ENCODE measurements around the gene MYCBP2.
A peak's percentile ranks its signal among the peaks of the same experiment; 100 is the strongest.
"Not testable (repeated sequence)": the region's sequence is repeated elsewhere in the genome, so short reads cannot be mapped to it uniquely, and the experiment has no call there.

Gene MYCBP2, protein sequence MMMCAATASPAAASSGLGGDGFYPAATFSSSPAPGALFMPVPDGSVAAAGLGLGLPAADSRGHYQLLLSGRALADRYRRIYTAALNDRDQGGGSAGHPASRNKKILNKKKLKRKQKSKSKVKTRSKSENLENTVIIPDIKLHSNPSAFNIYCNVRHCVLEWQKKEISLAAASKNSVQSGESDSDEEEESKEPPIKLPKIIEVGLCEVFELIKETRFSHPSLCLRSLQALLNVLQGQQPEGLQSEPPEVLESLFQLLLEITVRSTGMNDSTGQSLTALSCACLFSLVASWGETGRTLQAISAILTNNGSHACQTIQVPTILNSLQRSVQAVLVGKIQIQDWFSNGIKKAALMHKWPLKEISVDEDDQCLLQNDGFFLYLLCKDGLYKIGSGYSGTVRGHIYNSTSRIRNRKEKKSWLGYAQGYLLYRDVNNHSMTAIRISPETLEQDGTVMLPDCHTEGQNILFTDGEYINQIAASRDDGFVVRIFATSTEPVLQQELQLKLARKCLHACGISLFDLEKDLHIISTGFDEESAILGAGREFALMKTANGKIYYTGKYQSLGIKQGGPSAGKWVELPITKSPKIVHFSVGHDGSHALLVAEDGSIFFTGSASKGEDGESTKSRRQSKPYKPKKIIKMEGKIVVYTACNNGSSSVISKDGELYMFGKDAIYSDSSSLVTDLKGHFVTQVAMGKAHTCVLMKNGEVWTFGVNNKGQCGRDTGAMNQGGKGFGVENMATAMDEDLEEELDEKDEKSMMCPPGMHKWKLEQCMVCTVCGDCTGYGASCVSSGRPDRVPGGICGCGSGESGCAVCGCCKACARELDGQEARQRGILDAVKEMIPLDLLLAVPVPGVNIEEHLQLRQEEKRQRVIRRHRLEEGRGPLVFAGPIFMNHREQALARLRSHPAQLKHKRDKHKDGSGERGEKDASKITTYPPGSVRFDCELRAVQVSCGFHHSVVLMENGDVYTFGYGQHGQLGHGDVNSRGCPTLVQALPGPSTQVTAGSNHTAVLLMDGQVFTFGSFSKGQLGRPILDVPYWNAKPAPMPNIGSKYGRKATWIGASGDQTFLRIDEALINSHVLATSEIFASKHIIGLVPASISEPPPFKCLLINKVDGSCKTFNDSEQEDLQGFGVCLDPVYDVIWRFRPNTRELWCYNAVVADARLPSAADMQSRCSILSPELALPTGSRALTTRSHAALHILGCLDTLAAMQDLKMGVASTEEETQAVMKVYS (N-terminal part only)

DNA sequence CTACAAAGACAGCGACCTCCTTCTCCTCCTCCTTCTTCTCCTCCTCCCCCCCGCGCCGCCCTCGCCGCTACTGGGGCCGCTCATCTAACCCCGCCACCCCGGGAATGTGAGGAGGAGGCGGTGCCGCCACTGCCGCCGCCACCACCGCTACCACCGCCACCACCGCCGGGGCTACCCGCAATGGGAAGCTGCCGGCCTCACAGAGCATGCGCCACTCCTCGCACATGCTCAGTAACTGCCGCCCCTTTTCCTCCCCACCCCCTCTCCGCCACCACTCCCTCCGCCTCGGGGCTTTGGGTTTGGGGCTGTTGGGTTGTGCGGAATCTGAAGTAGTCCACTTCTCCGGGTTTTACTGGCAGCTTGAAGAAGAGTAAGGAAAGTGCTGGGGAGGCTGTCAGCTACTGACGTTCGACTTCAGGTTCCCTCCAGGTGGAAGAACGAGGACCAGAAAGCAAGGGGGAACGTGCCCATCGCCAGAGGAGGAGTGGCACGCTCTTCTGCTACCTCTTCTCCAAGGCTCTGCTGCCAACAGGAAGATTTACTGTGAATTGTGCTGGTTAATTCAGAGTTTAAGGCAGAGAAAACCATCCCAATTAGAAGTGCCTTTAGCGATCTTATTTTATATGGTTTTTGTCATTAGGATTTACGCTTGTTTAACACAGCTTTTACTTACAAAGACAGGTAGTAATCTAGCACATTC is at the start of gene MYCBP2:
TSS of gene MYCBP2 (minus strand) at position 190 of the 700 bp plus-strand sequence. CDS start 319 bp downstream, outside the sequence.
- DNase-seq = peak; percentile 99

DNA sequence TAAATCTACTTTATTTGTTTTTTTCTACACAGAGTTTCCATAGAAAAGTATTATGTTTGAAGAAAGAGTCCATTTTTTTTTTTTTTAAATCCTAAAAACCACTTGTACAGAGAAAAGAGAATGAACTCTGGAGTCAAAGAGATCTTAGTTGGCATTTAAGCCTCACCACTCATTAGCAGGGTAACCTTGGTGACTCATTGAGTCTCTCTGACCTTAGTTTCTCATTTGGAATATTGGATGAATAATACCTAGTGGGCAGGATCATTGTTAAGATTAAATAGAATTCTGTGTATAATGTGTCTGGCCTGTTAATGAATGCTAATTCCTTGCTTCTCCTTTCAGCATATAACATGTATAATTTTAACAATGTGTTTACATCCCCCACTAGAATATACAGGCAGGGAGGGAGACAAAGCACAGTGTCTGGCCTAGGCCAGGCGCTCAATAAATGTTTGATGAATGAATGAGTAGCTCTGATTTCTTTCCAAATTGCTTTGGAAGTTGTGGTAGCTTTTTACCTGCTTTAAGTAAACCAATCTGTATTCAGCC is 48.7 kb upstream of the MYCBP2 start:
- no peak for DNase-seq

DNA sequence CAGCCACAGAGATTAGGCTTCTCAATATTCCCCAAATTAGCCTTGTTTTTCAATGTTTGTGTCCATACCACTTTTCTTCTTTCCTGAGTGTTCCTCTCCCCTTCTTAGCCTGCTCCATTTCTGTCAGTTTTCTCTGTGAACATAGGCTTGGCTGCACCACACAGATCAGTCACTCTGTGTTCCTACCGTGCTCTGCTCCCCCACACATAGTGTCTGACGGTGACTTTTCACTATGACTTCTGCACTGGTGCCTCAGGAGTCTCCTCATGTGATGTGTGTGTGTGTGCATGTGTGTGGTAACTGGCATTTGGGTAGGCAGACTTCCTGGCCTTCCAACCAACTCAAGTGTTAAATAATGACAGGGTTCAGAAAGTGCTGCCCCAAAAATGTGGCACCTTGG is 47.9 kb upstream of the MYCBP2 start:
- no peak for DNase-seq

DNA sequence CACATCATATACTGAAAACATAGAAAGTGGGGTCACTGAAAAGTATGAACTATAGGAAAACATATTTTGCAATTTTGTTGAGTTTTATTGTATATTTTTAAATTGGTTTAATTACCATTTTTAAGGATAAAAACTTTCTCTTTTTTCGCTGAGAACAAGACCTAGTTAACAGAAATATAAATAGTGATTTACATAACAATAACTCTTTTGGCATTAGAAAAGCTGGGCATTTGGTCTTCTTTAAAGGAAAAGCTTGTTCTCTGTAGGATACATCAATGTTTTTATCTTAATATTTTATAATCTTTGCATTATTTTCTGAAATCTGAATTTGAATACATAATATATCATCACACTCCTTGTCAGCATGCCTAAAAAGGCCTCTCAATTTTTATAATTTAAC is 47.4 kb upstream of the MYCBP2 start:
- no peak for DNase-seq

DNA sequence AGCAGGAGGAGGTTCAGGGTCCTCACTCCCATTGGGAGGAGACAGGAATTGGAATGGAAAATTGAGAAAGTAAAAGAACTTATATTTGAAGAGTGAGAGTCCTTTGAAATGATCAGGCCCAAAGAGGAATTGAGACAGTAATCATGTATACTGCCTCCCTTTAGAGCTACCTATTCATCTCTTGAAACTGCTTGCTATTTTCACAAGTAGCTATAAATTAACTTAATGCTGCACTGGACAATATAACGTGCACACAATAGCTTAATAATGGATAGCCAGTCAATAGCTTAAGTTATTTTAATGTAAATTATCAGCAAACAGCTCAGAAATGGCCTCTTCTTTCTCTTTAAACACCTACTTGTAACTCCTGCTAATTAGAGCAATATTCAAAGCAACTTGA is 46.6 kb upstream of the MYCBP2 start:
- no peak for DNase-seq

- DNase-seq = no peak
Observed at GRCh38 chr13:77372275-77372674, 45.4 kb upstream of the MYCBP2 start.

- no peak for DNase-seq
Observed at GRCh38 chr13:77370888-77371287, 44.0 kb upstream of the MYCBP2 start.

DNA sequence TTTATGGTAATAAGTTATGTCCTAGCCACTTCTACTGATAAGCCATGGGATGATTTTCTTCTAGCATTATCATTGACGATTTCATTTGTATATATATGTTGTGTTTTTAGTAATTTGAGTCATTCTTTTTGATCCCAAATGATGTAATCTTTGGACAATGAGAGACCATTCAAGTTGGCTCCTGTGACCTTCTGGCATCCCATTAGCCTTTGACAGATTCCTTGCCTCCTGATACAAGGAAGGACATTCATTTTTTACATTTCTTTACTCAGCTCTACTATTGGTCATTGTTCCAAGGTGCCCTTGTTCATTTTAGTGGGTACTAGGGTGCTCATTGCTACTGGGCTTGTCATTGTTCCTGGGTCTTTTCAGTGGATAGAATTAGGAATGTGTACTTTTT is 35.3 kb upstream of the MYCBP2 start:
- no peak for DNase-seq

- no peak for DNase-seq
Observed at GRCh38 chr13:77360032-77360685, 33.3 kb upstream of the MYCBP2 start.

DNA sequence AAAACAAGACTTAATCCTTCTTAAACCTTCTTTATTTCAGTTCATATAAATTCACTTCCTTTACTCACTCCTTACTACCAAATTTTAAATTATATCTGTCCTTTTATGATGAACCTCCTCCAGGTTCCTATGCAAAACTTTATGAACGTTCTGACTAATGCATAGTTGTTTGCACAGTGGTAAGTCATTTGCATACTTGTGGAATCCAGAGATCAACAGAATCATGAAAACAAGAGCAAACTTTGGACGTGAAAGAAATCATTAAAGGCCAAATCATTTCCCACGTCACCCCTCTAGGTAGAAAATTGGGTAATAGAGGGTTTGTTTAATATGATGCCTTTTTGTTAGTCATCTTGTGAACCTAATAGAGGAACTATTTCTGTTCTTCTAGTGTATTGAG is 32.3 kb upstream of the MYCBP2 start:
- DNase-seq = no peak

DNA sequence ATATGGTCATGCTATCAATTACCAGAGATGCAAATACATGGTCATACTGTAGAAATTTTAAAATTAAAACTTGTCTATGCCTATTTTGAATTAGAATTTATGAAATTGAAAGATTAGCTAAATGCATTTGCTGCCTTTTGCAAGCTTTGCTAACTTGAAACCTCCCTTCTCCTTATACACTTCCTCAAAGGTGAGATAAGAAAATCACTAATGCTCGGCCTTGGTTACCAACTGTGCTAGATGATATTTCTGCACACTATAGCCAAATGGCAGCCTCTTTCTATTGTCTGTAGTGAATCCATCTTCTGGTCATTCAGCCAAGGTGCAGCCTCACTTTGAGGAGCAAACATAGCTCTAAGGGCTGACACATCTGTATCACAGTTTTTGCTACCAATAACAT is 31.1 kb upstream of the MYCBP2 start:
- no peak for DNase-seq

GRCh38 chr13:77356155-77356554 is 29.3 kb upstream of the MYCBP2 start:
- DNase-seq = no peak

- DNase-seq = no peak
Observed at GRCh38 chr13:77353995-77354394, 27.1 kb upstream of the MYCBP2 start.

DNA sequence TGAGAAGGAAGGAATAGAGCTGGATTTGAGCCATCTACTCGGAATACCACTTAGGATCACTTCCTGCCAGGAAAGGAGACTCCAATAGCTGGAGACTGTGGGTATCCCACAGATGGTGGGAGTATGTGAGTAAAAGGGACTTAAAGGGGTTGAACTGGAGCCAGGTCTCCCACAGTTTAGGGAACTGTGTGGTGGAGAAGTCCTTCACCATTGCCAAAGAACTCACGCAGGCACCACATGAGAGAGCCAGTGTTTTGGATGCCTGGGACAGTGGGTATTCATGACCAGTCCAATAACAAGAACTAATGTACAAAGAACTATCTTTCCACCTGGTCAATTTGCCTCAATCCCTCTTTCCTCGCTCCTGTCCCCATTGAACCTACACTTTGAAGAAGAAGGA is 24.4 kb upstream of the MYCBP2 start:
- DNase-seq = no peak

- DNase-seq = no peak
Observed at GRCh38 chr13:77350811-77351210, 23.9 kb upstream of the MYCBP2 start.

GRCh38 chr13:77349365-77349764 is 22.5 kb upstream of the MYCBP2 start:
- no peak for DNase-seq

DNA sequence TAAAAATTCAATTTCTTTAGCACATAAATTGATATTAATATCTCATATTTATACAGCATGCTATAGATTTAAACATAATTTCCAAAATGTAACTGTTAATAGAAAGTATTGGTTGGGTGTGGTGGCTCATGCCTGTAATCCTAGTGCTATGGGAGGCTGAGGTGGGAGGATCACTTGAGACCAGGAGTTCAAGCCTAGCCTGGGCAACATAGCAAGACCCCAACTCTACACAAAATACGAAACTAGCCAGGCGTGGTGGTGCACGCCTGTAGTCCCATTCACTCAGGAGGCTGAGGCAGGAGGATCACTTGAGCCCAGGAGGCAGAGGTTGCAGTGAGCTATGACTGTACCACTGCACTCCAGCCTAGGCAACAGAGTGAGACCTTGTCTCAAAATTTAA is 20.5 kb upstream of the MYCBP2 start:
- DNase-seq = not testable (repeated sequence)

DNA sequence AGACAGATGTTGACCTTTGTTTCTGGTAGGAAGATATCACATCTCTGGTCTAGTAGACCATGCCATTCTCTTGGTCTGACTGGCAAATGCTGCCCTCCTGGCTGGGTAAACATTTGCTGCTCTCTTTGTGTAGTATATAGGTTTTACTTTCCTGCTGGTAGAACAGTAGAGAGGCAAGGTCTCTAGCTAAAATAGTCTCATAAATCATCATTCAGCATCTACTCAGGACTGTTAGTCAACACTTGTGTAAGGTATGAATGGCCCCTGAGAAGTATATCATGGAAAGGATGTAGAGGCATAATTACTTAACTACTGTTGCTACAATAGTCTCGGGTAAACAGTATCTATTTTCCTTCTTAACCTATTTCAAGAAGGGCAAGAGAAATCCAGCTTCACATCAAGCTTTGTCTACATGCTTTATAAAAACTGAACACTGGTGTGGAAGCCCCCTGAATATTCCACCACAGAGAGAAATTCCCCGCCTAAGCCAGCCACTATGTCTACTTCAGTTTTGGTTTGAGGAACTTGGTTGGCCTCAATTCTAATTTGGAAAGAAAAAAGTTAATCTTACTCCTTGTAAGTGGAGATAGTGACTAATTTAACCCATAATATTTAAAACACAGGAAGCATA is 18.4 kb upstream of the MYCBP2 start:
- no peak for DNase-seq

DNA sequence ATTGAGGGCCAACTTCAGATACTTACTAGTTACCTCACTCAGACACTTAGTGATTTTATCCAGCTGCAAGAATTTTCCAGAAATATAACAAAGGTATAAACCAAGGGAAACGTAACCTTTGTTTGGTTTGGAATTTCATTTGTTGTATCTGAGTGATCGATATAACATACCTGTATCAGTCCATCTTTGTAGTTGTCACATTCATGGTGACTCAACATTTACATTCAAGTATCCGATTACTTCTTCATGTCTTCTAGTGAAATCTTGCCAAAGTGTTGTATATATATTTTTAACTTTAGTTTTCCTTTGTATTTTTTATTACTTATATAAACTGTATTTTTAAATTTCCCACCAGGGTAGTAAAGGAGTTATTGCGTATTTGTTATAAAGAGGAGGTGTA is 16.9 kb upstream of the MYCBP2 start:
- DNase-seq = no peak

GRCh38 chr13:77339408-77339807 is 12.5 kb upstream of the MYCBP2 start:
- no peak for DNase-seq

GRCh38 chr13:77338961-77339401 is 12.1 kb upstream of the MYCBP2 start:
- no peak for DNase-seq

Data from right hindlimb (tissue), 1 donor.